Retinal pigment epithelial cell (primary cell): ENCODE measurements around the gene ZDHHC22.

Experiments used
- DNase-seq: peaks from one replicate; pipeline ENCODE4 v3.0.0-alpha.2; 2010; ENCODE audit warnings: low read depth
- H3K4me3 ChIP-seq: 2 replicates; pipeline ENCODE4 v1.5.1; 2011; ENCODE audit warnings: mild to moderate bottlenecking, low read length, control low read depth, moderate library complexity
- CTCF ChIP-seq: conservative IDR thresholded peaks from 2 replicates; pipeline ENCODE4 v1.5.1; 2011; ENCODE audit warnings: low read depth, low read length, control low read depth, inconsistent platforms

ZDHHC22 gene

GRCh38 chr14:77110286-77110685, 31.3 kb downstream of the ZDHHC22 start:
- no peak for DNase-seq
- TF ChIP-seq CTCF = no peak

GRCh38 chr14:77109656-77110055, 31.9 kb downstream of the ZDHHC22 start:
- TF ChIP-seq CTCF = no peak
- DNase-seq = no peak
- no peak overlapping the region for H3K4me3 ChIP-seq

More at GRCh38 chr14:77110286-77110685, 31.3 kb downstream of the ZDHHC22 start:
- no peak overlapping the region for H3K4me3 ChIP-seq

GRCh38 chr14:77108753-77109152, 32.8 kb downstream of the ZDHHC22 start:
- no peak for TF ChIP-seq CTCF
- H3K4me3 ChIP-seq = no peak overlapping the region
- DNase-seq = no peak

- no peak for TF ChIP-seq CTCF
- DNase-seq = no peak
- no peak overlapping the region for H3K4me3 ChIP-seq
Observed at GRCh38 chr14:77107228-77107627, 34.4 kb downstream of the ZDHHC22 start.

- no peak for DNase-seq
- no peak overlapping the region for H3K4me3 ChIP-seq
- no peak for TF ChIP-seq CTCF
Observed at GRCh38 chr14:77106666-77107065, 34.9 kb downstream of the ZDHHC22 start.

- H3K4me3 ChIP-seq = no peak overlapping the region
- DNase-seq = no peak
- no peak for TF ChIP-seq CTCF
Observed at GRCh38 chr14:77105145-77105939, 36.2 kb downstream of the ZDHHC22 start.

GRCh38 chr14:77104393-77104792, 37.2 kb downstream of the ZDHHC22 start:
- no peak for DNase-seq
- no peak overlapping the region for H3K4me3 ChIP-seq
- no peak for TF ChIP-seq CTCF
